ENCODE data around the gene RAB8B. TPM values are rescaled to one million over a fixed set of nuclear protein-coding genes. Genes with fewer than 3 reads are reported as not detected.

Gene RAB8B
- total RNA-seq, 1 donor from 2014 or later = 31.6 TPM

DNA sequence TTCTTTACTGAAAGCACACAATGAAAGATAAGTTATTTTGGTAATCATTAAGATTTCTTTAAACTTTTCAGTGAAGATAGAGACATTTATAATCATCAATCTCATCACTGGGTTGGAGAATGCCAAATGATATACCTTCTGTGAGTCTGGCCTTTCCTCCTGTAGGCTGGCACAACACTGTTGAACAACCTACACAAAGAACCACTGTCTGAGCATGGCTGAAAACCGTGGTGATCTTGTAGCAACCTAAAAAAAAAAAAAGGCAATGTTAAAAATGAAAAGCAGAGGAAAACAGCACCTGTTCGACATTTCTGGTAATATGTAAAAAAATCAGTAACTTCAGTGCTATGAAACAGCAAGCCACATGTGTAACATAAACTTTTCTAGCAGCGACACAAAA lies 33.9 kb upstream of the RAB8B start:
- Mint-ChIP-seq H3K9me3 (ENCODE audit: low read depth) (no peaks in the 10 kb centered on the region), H3K4me3 (ENCODE audit: low read depth) (peak overlapping the region; percentile 100), H3K36me3 (ENCODE audit: insufficient read depth) (peaks cover 13% of the 10 kb centered on the region), H3K27ac (peak overlapping the region; percentile 78), H3K4me1 (ENCODE audit: low read depth) (peaks cover 9% of the 10 kb centered on the region), H3K27me3 (no peaks in the 10 kb centered on the region)
- TF ChIP-seq, protein P1, sequence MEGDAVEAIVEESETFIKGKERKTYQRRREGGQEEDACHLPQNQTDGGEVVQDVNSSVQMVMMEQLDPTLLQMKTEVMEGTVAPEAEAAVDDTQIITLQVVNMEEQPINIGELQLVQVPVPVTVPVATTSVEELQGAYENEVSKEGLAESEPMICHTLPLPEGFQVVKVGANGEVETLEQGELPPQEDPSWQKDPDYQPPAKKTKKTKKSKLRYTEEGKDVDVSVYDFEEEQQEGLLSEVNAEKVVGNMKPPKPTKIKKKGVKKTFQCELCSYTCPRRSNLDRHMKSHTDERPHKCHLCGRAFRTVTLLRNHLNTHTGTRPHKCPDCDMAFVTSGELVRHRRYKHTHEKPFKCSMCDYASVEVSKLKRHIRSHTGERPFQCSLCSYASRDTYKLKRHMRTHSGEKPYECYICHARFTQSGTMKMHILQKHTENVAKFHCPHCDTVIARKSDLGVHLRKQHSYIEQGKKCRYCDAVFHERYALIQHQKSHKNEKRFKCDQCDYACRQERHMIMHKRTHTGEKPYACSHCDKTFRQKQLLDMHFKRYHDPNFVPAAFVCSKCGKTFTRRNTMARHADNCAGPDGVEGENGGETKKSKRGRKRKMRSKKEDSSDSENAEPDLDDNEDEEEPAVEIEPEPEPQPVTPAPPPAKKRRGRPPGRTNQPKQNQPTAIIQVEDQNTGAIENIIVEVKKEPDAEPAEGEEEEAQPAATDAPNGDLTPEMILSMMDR (IDR thresholded peaks at IDR 0.05; ENCODE audit: unreplicated experiment) = no peak
- no peak for DNase-seq (ENCODE audit: low spot score, unreplicated experiment)

DNA sequence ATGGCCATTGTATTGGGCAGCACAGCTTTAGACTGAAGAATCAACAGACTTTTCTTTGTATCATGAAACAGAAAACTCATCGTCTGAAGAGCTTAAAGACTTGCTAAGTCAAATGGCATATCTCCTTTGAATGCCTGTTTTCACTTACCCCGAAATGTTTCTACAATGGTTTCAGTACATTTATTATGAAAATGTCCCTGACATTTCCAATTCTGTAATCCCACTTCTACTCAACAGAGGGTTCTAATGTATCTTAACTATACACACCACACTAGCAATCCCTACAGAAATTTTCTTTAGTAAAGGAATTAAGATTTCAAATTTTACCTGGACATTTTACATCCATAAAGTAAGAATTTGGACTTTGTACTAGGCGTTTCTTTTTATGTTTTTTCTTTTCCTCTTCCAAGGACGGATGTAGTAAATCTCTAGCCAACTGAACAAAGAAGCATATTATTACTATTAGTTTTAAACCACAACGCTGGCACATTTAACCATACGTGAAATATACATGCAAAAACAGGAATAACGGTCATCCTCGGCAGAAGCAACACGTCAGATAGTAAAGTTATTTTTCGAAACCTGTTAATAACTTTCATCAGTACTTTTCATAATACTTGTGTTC lies 33.2 kb upstream of the RAB8B start:
- H3K9me3 Mint-ChIP-seq (ENCODE audit: low read depth) = no peaks in the 10 kb centered on the region

DNA sequence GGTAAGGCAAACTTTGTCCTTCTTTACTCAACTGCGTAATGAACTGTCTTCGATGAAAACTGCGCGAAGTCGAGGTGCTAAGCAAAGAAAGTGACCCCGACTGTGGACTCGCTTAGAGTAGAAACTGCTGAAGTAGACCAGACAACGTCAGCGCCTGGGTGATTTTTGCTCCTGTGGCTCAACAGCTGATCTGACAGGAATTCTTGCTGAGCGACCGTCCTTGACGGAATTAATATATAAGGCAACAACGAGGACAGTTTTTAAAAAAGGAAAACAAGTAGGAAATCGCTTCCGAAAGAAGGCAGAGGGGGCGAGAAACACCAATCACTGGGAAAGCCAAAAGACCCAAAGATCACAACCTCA lies 32.7 kb upstream of the RAB8B start:
- no peak for DNase-seq (ENCODE audit: low spot score, unreplicated experiment)
- no peaks in the 10 kb centered on the region for H3K27me3 Mint-ChIP-seq
- TF ChIP-seq, protein P1 (IDR thresholded peaks at IDR 0.05; ENCODE audit: unreplicated experiment) = no peak

More for the DNA sequence above, 33.2 kb upstream of the RAB8B start:
- H3K4me3 Mint-ChIP-seq (ENCODE audit: low read depth) = peak overlapping the region; percentile 100
- H3K36me3 Mint-ChIP-seq (ENCODE audit: insufficient read depth) = peaks cover 13% of the 10 kb centered on the region
- H3K27ac Mint-ChIP-seq = peak overlapping the region; percentile 99
- H3K27me3 Mint-ChIP-seq = no peaks in the 10 kb centered on the region
- TF ChIP-seq, protein P1 (IDR thresholded peaks at IDR 0.05; ENCODE audit: unreplicated experiment) = no peak
- H3K4me1 Mint-ChIP-seq (ENCODE audit: low read depth) = peaks cover 9% of the 10 kb centered on the region
- DNase-seq (ENCODE audit: low spot score, unreplicated experiment) = no peak

DNA sequence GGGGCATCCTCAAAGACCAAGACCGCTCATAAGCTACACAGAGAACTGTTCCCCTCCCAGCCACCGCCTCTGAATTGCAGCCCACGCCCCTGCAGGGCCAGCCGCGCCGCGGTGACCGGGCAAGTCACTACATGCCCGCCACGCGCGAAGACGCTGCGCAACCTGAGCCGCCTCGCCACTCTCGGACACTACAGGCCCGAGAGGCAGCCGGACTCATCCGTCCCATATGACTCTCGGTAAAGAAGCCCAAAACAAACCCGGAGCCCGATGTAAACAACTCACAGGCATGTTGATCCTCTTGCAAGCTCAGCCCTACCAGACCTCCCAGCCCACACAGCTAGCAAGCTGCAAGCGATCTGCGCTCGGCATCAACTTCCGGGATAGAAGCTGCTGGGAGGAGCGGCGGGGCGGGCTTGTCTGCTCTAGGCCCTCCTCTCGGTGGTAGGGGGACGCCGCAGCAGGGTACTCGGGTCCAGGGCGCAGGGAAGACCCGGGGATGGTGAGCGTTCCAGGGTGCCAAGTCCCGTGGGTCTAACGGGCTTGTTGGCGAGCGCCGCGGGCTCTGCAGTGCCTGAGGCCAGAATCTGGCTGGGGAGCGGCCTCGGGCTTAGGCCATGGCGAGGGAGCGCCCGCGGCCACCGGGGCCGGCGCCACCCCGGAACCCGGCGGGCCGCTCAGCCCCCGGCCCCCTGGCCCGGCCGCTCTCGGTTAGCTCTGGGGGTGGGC lies 32.1 kb upstream of the RAB8B start, which contains the start of gene RPS27L:
TSS of gene RPS27L (minus strand) at position 360 of the 726 bp plus-strand sequence. CDS start at position 288, 72 bp downstream.
- TF ChIP-seq, protein P1 (IDR thresholded peaks at IDR 0.05; ENCODE audit: unreplicated experiment) = no peak
- no peaks in the 10 kb centered on the region for H3K27me3 Mint-ChIP-seq
- H3K4me1 Mint-ChIP-seq (ENCODE audit: low read depth) = peaks cover 9% of the 10 kb centered on the region
- no peaks in the 10 kb centered on the region for H3K9me3 Mint-ChIP-seq (ENCODE audit: low read depth)
- H3K36me3 Mint-ChIP-seq (ENCODE audit: insufficient read depth) = peaks cover 8% of the 10 kb centered on the region
- peak; percentile 74 for DNase-seq (ENCODE audit: low spot score, unreplicated experiment)
- H3K4me3 Mint-ChIP-seq (ENCODE audit: low read depth) = peak within 1 kb of the TSS; percentile 100
- peak within 1 kb of the TSS; percentile 99 for H3K27ac Mint-ChIP-seq

More for the DNA sequence above, 32.7 kb upstream of the RAB8B start:
- Mint-ChIP-seq H3K9me3 (ENCODE audit: low read depth) (no peaks in the 10 kb centered on the region), H3K36me3 (ENCODE audit: insufficient read depth) (peaks cover 9% of the 10 kb centered on the region), H3K27ac (peak overlapping the region; percentile 99), H3K4me3 (ENCODE audit: low read depth) (peak overlapping the region; percentile 100), H3K4me1 (ENCODE audit: low read depth) (peaks cover 9% of the 10 kb centered on the region)

DNA sequence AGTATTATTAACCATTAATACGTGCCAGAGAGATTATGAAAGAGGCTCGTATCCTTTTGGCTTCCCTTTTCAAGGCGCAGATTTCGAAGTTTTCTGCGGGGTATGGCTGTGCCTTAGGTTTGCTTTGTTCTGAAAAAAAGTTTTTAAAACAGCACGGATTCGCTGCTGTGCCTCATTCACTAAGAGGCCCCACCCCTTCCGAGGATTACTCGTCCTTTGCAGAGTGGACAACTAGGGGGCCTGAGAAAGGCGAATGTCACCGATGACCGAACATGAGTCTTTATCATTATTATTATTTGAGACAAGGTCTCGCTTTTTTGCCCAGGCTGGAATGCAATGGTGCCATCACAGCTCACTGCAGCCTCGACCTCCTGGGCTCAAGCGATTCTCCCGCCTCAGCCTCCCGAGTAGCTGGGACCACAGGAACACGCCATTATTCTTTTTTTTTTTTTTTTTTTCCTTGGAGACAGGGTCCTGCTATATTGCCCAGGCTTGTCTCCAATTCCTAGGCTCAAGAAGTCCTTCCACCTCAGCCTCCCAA lies 31.4 kb upstream of the RAB8B start:
- peak overlapping the region; percentile 100 for H3K4me3 Mint-ChIP-seq (ENCODE audit: low read depth)
- TF ChIP-seq, protein P1 (IDR thresholded peaks at IDR 0.05; ENCODE audit: unreplicated experiment) = peak; percentile 30
- no peaks in the 10 kb centered on the region for H3K9me3 Mint-ChIP-seq (ENCODE audit: low read depth)
- peak; percentile 30 for DNase-seq (ENCODE audit: low spot score, unreplicated experiment)
- H3K36me3 Mint-ChIP-seq (ENCODE audit: insufficient read depth) = peaks cover 3% of the 10 kb centered on the region
- H3K27ac Mint-ChIP-seq = peak overlapping the region; percentile 97
- H3K27me3 Mint-ChIP-seq = no peaks in the 10 kb centered on the region
- peaks cover 9% of the 10 kb centered on the region for H3K4me1 Mint-ChIP-seq (ENCODE audit: low read depth)
